Measurements from ENCODE around the gene SHBG.

DNA sequence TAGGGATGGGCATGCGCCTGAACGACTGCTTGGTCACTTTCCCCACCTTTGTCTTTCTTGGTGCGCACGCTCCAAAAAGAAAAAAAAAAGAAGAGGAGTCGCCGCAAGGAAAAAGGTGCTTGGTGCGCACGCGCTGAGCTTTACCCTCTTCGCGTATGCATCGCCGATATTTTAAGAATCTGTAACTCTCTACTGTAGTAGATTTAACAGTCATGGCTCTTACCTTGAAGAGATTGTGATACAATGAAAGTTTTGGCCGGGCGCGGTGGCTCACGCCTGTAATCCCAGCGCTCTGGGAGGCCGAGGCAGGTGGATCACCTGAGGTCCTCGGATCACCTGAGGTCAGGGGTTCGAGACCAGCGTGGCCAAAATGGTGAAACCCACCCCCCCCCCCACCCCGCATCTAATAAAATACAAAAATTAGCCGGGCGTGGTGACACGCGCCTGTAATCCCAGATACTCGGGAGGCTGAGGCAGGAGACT lies 14.6 kb upstream of the SHBG start:
- TF ChIP-seq POLR2A (IDR thresholded peaks at IDR 0.05; ENCODE audit: low read depth, low read length) (no peak), SPI1 (IDR thresholded peaks at IDR 0.05; ENCODE audit: low read depth, low read length) (no peak), POLR2AphosphoS5 (IDR thresholded peaks at IDR 0.05; ENCODE audit: low read depth, low read length) (no peak), TAF1 (IDR thresholded peaks at IDR 0.05; ENCODE audit: low read depth, low read length) (no peak), PAX5 (IDR thresholded peaks at IDR 0.05; ENCODE audit: insufficient read depth, low read length, severe bottlenecking) (no peak)
